GM21515 (cell line): ENCODE measurements around the gene UPF1.
"Not testable (repeated sequence)": the region's sequence is repeated elsewhere in the genome, so short reads cannot be mapped to it uniquely, and the experiment has no call there.

Source experiments
- ATAC-seq: cut with Tn5 transposase; IDR thresholded peaks from one replicate; pipeline ENCODE4 v1.9.1; 2021; ENCODE audit not compliant: unreplicated experiment

Gene UPF1

GRCh38 chr19:18798384-18799352 is 33.1 kb upstream of the UPF1 start:
- ATAC-seq, result no peak

- no peak for ATAC-seq
These were observed 32.3 kb upstream of the UPF1 start for GRCh38 chr19:18799389-18799970.

GRCh38 chr19:18800079-18800478 is 31.7 kb upstream of the UPF1 start:
- no peak for ATAC-seq

- no peak for ATAC-seq
These were observed 31.1 kb upstream of the UPF1 start for GRCh38 chr19:18800636-18801035.

GRCh38 chr19:18802354-18802753 is 29.4 kb upstream of the UPF1 start:
- no peak for ATAC-seq

- ATAC-seq, result no peak
These were observed 28.1 kb upstream of the UPF1 start for GRCh38 chr19:18803550-18804138.

GRCh38 chr19:18804139-18804601 is 27.6 kb upstream of the UPF1 start:
- ATAC-seq, result no peak

GRCh38 chr19:18804643-18805042 is 27.1 kb upstream of the UPF1 start:
- ATAC-seq, result no peak

- no peak for ATAC-seq
These were observed 23.9 kb upstream of the UPF1 start for GRCh38 chr19:18807861-18808331.

- ATAC-seq, result no peak
These were observed 22.4 kb upstream of the UPF1 start for GRCh38 chr19:18809149-18809868.

GRCh38 chr19:18811638-18812037 is 20.1 kb upstream of the UPF1 start:
- ATAC-seq, result not testable (repeated sequence)

- ATAC-seq, result no peak
These were observed 17.7 kb upstream of the UPF1 start for GRCh38 chr19:18814063-18814462.

GRCh38 chr19:18815673-18816072 is 16.1 kb upstream of the UPF1 start:
- ATAC-seq, result no peak

- ATAC-seq, result not testable (repeated sequence)
These were observed 15.1 kb upstream of the UPF1 start for GRCh38 chr19:18816645-18817044.

- no peak for ATAC-seq
These were observed 14.2 kb upstream of the UPF1 start for GRCh38 chr19:18817574-18817973.

- ATAC-seq, result no peak
These were observed 3.0 kb upstream of the UPF1 start for GRCh38 chr19:18828786-18829185.

GRCh38 chr19:18830488-18830887 is 1.3 kb upstream of the UPF1 start:
- no peak for ATAC-seq

- peak; percentile 32 for ATAC-seq
These were observed 764 bp downstream of the UPF1 start for GRCh38 chr19:18832306-18833140.

- no peak for ATAC-seq
These were observed 1.4 kb downstream of the UPF1 start for GRCh38 chr19:18833141-18833476.
